Left renal cortex interstitium (tissue), 4 donors: Measurements from ENCODE around the gene OR7E24. TPM values are rescaled to one million over a fixed set of nuclear protein-coding genes. Genes with fewer than 3 reads are reported as not detected.
"Not testable (repeated sequence)": the region's sequence is repeated elsewhere in the genome, so short reads cannot be mapped to it uniquely, and the experiment has no call there.

ENCODE experiments used
- DNase-seq, 4 donors: peaks; one replicate each; pipeline ENCODE4 v3.0.0-alpha.2; 2013; ENCODE audit warnings: low read depth in 4 of 4, low spot score in 2 of 4, missing footprints in 1 of 4
- polyA plus RNA-seq, 4 donors: library from polyadenylated mRNA; unstranded; fragments of 120-200 nt; gene quantifications; one replicate each; pipeline ENCODE4 v1.2.1, GENCODE V29; 2013; ENCODE audit not compliant: insufficient read length in 4 of 4

The OR7E24 gene
- polyA plus RNA-seq, result not detected

- no peak for DNase-seq
These were observed at the start of gene OR7E24 for GRCh38 chr19:9250630-9251029. Gene OR7E24 (plus strand): TSS chr19:9250930. CDS start chr19:9251044, 114 bp downstream.

GRCh38 chr19:9205501-9206113 is 45.1 kb upstream of the OR7E24 start:
- peak; percentile 21 to 53 (median 37) for DNase-seq

GRCh38 chr19:9219489-9219888 is 31.2 kb upstream of the OR7E24 start, which contains the start of gene OR7D4:
Gene OR7D4 (minus strand): TSS chr19:9219589. CDS start chr19:9214837, 4,752 bp downstream.
- no peak for DNase-seq

DNA sequence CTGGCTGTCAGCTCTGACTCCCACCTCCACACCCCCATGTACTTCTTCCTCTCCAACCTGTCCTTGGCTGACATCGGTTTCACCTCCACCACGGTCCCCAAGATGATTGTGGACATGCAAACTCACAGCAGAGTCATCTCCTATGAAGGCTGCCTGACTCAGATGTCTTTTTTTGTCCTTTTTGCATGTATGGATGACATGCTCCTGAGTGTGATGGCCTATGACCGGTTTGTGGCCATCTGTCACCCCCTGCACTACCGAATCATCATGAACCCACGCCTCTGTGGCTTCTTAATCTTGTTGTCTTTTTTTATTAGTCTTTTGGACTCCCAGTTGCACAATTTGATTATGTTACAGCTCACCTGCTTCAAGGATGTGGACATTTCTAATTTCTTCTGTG is 506 bp downstream of the OR7E24 start:
- DNase-seq, result no peak

GRCh38 chr19:9283485-9283884 is 32.8 kb downstream of the OR7E24 start:
- not testable (repeated sequence) for DNase-seq

GRCh38 chr19:9289231-9289884 is 38.6 kb downstream of the OR7E24 start:
- DNase-seq, result no peak

GRCh38 chr19:9295411-9295849 is 44.7 kb downstream of the OR7E24 start:
- no peak for DNase-seq

- DNase-seq, result no peak
These were observed 45.6 kb downstream of the OR7E24 start for GRCh38 chr19:9296336-9296735.

Other genes starting within 250 kb of the OR7E24 start
- under 1 TPM; 0.02 to 0.16 (median 0.09) TPM for gene MUC16, start 240.5 kb upstream of the OR7E24 start, polyA plus RNA-seq
- under 1 TPM in 3 of 4 donors, not detected in 1; 0.06 to 0.09 (median 0.06) TPM for gene OR1M1, start 163.9 kb upstream of the OR7E24 start, polyA plus RNA-seq
- gene OR7G2, start 143.5 kb upstream of the OR7E24 start, polyA plus RNA-seq, result under 1 TPM in 3 of 4 donors, not detected in 1; 0.04 to 0.05 (median 0.05) TPM
- gene OR7G1, start 135.2 kb upstream of the OR7E24 start, polyA plus RNA-seq, result not detected
- gene OR7G3, start 124.0 kb upstream of the OR7E24 start, polyA plus RNA-seq, result not detected
- 10 to 100 TPM; 35.2 to 37.9 (median 36.1) TPM for gene ZNF317, start 110.5 kb upstream of the OR7E24 start, polyA plus RNA-seq
- under 1 TPM; 0.05 to 0.21 (median 0.12) TPM for gene OR7D2, start 72.0 kb upstream of the OR7E24 start, polyA plus RNA-seq
- gene OR7D4, start 31.3 kb upstream of the OR7E24 start, polyA plus RNA-seq, result under 1 TPM in 1 of 4 donors, not detected in 3; 0.03 TPM
- gene ZNF699, start 58.9 kb downstream of the OR7E24 start, polyA plus RNA-seq, result 1 to 10 TPM; 6.5 to 8.7 (median 6.9) TPM
- 10 to 100 TPM; 49.0 to 71.6 (median 62.9) TPM for gene ZNF559, start 73.2 kb downstream of the OR7E24 start, polyA plus RNA-seq
- gene ZNF177, start 112.1 kb downstream of the OR7E24 start, polyA plus RNA-seq, result 10 to 100 TPM in 2 of 4 donors, 1 to 10 TPM in 2; 6.6 to 16.8 (median 11.4) TPM
- gene ZNF266, start 184.6 kb downstream of the OR7E24 start, polyA plus RNA-seq, result 10 to 100 TPM; 29.6 to 81.2 (median 38.0) TPM
- gene ZNF560, start 247.7 kb downstream of the OR7E24 start, polyA plus RNA-seq, result under 1 TPM; 0.62 to 0.79 (median 0.77) TPM